ENCODE measurements around the gene AHCYL2. TPM values are rescaled to one million over a fixed set of nuclear protein-coding genes. Genes with fewer than 3 reads are reported as not detected.

Gene AHCYL2
- total RNA-seq, 1 experiment from 2014 or later = 17.0 TPM

DNA sequence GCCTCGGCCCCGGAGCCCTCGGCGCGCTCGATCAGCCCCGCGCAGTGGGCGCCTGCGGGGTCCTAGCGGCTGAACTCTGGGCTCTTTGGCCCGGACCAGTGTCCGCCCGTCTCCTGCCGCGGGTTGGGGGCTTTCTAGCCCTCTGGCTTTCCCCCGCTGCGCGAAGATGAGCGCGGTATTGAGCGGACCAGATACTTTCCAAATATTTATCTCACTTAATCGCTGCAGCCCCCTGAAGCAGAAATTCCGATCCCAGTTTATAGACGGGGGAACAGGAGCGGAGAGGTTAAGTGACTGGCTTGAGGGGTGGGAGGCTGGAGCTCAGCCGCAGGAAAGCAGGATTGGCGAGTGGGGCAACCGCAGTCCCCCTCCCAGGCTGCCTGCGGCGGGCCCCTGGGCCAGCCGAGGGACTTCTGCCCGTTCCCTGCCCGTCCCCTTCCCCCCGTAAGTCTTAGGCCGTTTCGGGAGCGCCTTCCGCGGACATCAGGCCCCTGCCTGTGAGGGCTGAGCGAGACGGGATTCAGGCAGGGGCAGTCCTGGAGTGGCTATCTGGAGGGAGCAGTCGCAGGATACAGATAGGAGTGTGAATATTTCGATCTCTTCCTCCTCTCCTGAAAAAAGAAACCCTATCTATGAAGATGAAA, 210.0 kb downstream of the AHCYL2 start:
- H3K9me2 ChIP-seq (ENCODE audit: insufficient read depth) = no peaks in the 10 kb centered on the region
- H3K27ac ChIP-seq (ENCODE audit: low read depth, low read length) = peak overlapping the region; percentile 45; the same call in 1 of the 2 replicates
- CTCF ChIA-PET = interaction anchor here (0.5 to 2.0 kb wide), 3 partner anchors 58 to 576 kb away, joined by 3 to 9 read pairs (median 3); no protein-coding TSS in a partner anchor
- ATAC-seq (peak; percentile 3), DNase-seq (ENCODE audit: low read depth, low spot score) (no peak)
- no peaks in the 10 kb centered on the region for H4K20me1 ChIP-seq (ENCODE audit: insufficient read depth)
- H3K4me2 ChIP-seq (ENCODE audit: low read length) = peak overlapping the region; percentile 81
- intact Hi-C loops (cut with micrococcal nuclease) = no loop called here
- no peaks in the 10 kb centered on the region for H3K27me3 ChIP-seq (ENCODE audit: insufficient read depth, low read length)
- peaks cover 4% of the 10 kb centered on the region; the same call in 1 of the 2 replicates for H3K79me2 ChIP-seq (ENCODE audit: insufficient read depth, low read length)
- peak overlapping the region; percentile 74 to 78 for H3K4me3 ChIP-seq (replicated peaks in 1 of 2; ENCODE audit: low read depth in 1 of 2, low read length in 2 of 2)
- H3K9ac ChIP-seq (ENCODE audit: low read length) = peak overlapping the region; percentile 74
- H3K9me3 ChIP-seq (ENCODE audit: control insufficient read depth in 1 of 2, insufficient read depth in 1 of 2, low read depth in 1 of 2, low read length in 2 of 2) = no peaks in the 10 kb centered on the region
- peaks cover 12 to 36% of the 10 kb centered on the region in 2 experiments; a peak in 3 of 4 replicates for H3K4me1 ChIP-seq (ENCODE audit: control insufficient read depth in 1 of 2, insufficient read depth in 2 of 2, low read length in 2 of 2)
- POLR2A ChIA-PET = interaction anchor here (0.9 kb wide), 1 partner anchor 8 kb away, joined by 3 read pairs; no protein-coding TSS in a partner anchor
- H2AFZ ChIP-seq (ENCODE audit: low read depth, low read length, poor library complexity, severe bottlenecking) = no peak overlapping the region
- no peaks in the 10 kb centered on the region for H3K36me3 ChIP-seq (ENCODE audit: control insufficient read depth in 1 of 2, insufficient read depth in 2 of 2, low read length in 2 of 2)
- RAD21 ChIA-PET (ENCODE audit: low non-redundant PET in 1 of 2, low total read pairs in 2 of 2, uncharacterized antibody in 2 of 2, unreplicated experiment in 2 of 2) = interaction anchor here in 1 of 2 experiments (1.0 to 1.4 kb wide), 2 partner anchors 34 to 216 kb away, joined by 3 to 4 read pairs; no protein-coding TSS in a partner anchor
- TF ChIP-seq EZH2phosphoT487 (IDR thresholded peaks at IDR 0.05; ENCODE audit: borderline replicate concordance) (no peak), SRF (IDR thresholded peaks at IDR 0.05; ENCODE audit: low read depth) (no peak), ZFX (IDR thresholded peaks at IDR 0.05) (no peak; the same call in 1 of the 2 replicates), YY1 (IDR thresholded peaks at IDR 0.05; ENCODE audit: extremely low read depth, insufficient replicate concordance, low read depth, low read length) (no peak), FOSL1 (IDR thresholded peaks at IDR 0.05; ENCODE audit: low read depth) (no peak), ZNF274 (IDR thresholded peaks at IDR 0.05; ENCODE audit: low read depth, low read length) (no peak), ZBTB33 (IDR thresholded peaks at IDR 0.05; ENCODE audit: extremely low read depth, insufficient replicate concordance, low read length) (no peak), SIN3A (IDR thresholded peaks at IDR 0.05; ENCODE audit: low read depth) (no peak), CEBPB (IDR thresholded peaks at IDR 0.05; ENCODE audit: low read depth) (no peak), ELF1 (IDR thresholded peaks at IDR 0.05; ENCODE audit: borderline replicate concordance, low read depth) (no peak)
- TF ChIP-seq, protein P1, sequence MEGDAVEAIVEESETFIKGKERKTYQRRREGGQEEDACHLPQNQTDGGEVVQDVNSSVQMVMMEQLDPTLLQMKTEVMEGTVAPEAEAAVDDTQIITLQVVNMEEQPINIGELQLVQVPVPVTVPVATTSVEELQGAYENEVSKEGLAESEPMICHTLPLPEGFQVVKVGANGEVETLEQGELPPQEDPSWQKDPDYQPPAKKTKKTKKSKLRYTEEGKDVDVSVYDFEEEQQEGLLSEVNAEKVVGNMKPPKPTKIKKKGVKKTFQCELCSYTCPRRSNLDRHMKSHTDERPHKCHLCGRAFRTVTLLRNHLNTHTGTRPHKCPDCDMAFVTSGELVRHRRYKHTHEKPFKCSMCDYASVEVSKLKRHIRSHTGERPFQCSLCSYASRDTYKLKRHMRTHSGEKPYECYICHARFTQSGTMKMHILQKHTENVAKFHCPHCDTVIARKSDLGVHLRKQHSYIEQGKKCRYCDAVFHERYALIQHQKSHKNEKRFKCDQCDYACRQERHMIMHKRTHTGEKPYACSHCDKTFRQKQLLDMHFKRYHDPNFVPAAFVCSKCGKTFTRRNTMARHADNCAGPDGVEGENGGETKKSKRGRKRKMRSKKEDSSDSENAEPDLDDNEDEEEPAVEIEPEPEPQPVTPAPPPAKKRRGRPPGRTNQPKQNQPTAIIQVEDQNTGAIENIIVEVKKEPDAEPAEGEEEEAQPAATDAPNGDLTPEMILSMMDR (IDR thresholded peaks at IDR 0.05 in 2 of 3, conservative IDR thresholded peaks at IDR 0.05 in 1 of 3; ENCODE audit: borderline replicate concordance in 1 of 3, insufficient read depth in 1 of 3, low read depth in 2 of 3, low read length in 2 of 3) = no peak
- BruUV-seq (replicated peaks) = no TSS peak

Data from HCT116 (cell line).